Suprapubic skin (tissue), 4 donors: ENCODE measurements around the gene SLC8A1. TPM values are rescaled to one million over a fixed set of nuclear protein-coding genes. Genes with fewer than 3 reads are reported as not detected.

ENCODE experiments used
- DNase-seq, 2 donors: peaks; one replicate each; pipeline ENCODE4 v3.0.0-alpha.2; 2019; ENCODE audit warnings: low spot score in 2 of 2
- H3K27ac ChIP-seq: fragments of 200-600 bp; sonication (generic); one replicate; pipeline ENCODE4 v1.5.1; 2019
- H3K27me3 ChIP-seq: fragments of 200-600 bp; sonication (generic); one replicate; pipeline ENCODE4 v1.5.1; 2019
- H3K36me3 ChIP-seq: fragments of 200-600 bp; sonication (generic); one replicate; pipeline ENCODE4 v1.5.1; 2019
- H3K4me1 ChIP-seq: fragments of 200-600 bp; sonication (generic); one replicate; pipeline ENCODE4 v1.5.1; 2019
- H3K4me3 ChIP-seq: fragments of 200-600 bp; sonication (generic); one replicate; pipeline ENCODE4 v1.5.1; 2019; ENCODE audit warnings: mild to moderate bottlenecking
- H3K9me3 ChIP-seq: fragments of 200-600 bp; sonication (generic); one replicate; pipeline ENCODE4 v1.5.1; 2019
- CTCF ChIP-seq, 2 donors: fragments of 200-600 bp in 1 of 2; fragments of 450-650 bp in 1 of 2; sonication (generic) in 1 of 2; IDR thresholded peaks; one replicate each; pipeline ENCODE4 v1.5.1; 2016 to 2019; ENCODE audit warnings: antibody characterized with exemption in 2 of 2, mild to moderate bottlenecking in 1 of 2, moderate library complexity in 1 of 2
- EP300 ChIP-seq: sonication (generic); formaldehyde crosslinking; IDR thresholded peaks from one replicate; pipeline ENCODE4 v1.6.1; 2017; ENCODE audit warnings: antibody characterized with exemption
- POLR2A ChIP-seq, 2 donors: fragments of 450-650 bp; IDR thresholded peaks; one replicate each; pipeline ENCODE4 v1.6.1; 2017; ENCODE audit warnings: antibody characterized with exemption in 2 of 2, mild to moderate bottlenecking in 2 of 2, moderate library complexity in 2 of 2
- POLR2AphosphoS5 ChIP-seq, 3 donors: sonication (generic); formaldehyde crosslinking; IDR thresholded peaks; one replicate each; pipeline ENCODE4 v1.6.1; 2017; ENCODE audit warnings: antibody characterized with exemption in 3 of 3
- WGBS: methylation state at CpG from one replicate; pipeline ENCODE4 v1.1.5; 2018; 5-methylcytosine and 5-hydroxymethylcytosine counted together
- total RNA-seq, 4 donors: library from RNA; depleted of rRNA; stranded (reverse); fragments of >200 nt; gene quantifications; one replicate each; pipeline ENCODE4 v1.1.0, GENCODE V29; 2016

Gene SLC8A1
- total RNA-seq, 4 donors from 2014 or later: 2.4 to 14.4 (median 9.9) TPM

DNA sequence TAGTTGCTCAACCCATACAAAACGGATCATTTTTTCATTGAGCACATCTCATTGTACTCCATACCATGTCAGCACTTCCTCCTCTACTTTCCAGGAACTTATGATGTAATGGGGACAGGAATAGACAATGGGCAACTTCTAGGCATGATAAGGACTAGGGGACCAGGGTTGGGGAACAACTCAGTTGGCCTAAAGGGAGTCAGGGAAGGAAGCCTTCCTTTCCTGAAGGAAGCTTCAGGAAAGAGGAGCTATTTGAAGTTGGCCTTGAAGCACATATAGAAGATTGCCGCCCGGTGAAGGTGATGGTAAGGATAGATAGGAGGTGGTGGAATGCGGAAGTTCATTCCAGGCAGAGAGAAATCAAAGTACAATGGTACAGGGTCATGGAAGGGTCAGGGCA, 283.9 kb downstream of the SLC8A1 start:
- WGBS: 76% methylated on average over 4 of the region's 4 CpGs
- Histone ChIP-seq H3K4me3 (no peak overlapping the region), H3K27ac (no peak overlapping the region), H3K36me3 (no peaks in the 10 kb centered on the region), H3K9me3 (no peaks in the 10 kb centered on the region), H3K27me3 (no peaks in the 10 kb centered on the region), H3K4me1 (peaks cover 4% of the 10 kb centered on the region)
- no peak for DNase-seq
- no peak for TF ChIP-seq CTCF (IDR thresholded peaks at IDR 0.05)
- no peak for TF ChIP-seq EP300
- TF ChIP-seq POLR2AphosphoS5 (IDR thresholded peaks at IDR 0.05): no peak
- TF ChIP-seq POLR2A (IDR thresholded peaks at IDR 0.05): no peak

- no peaks in the 10 kb centered on the region for H3K9me3 ChIP-seq
- H3K27ac ChIP-seq: no peak overlapping the region
- no peak for DNase-seq
- H3K4me1 ChIP-seq: peaks cover 4% of the 10 kb centered on the region
- TF ChIP-seq POLR2A (IDR thresholded peaks at IDR 0.05): no peak
- TF ChIP-seq CTCF (IDR thresholded peaks at IDR 0.05): no peak
- no peak for TF ChIP-seq POLR2AphosphoS5 (IDR thresholded peaks at IDR 0.05)
- TF ChIP-seq EP300: no peak
- 60% methylated on average over 2 of the region's 2 CpGs for WGBS
- H3K36me3 ChIP-seq: no peaks in the 10 kb centered on the region
- no peaks in the 10 kb centered on the region for H3K27me3 ChIP-seq
- H3K4me3 ChIP-seq: no peak overlapping the region
Observed at GRCh38 chr2:40166006-40166405, 285.9 kb downstream of the SLC8A1 start.

DNA sequence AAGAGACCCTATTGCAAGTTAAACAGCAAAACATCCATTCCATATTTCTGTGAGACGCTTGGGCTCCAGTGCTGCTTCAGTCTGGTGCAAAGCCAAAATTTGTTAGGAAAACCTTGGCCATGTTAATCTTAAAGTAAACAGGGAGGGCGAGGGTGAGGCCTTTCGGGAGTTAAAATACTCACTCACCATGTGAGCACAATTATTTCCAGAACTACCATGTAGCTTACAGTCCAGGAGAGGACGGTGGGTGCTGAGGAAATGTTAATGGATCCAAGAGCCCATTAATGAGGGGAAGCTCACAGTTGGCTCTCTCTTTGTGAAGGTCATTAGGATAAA, 286.4 kb downstream of the SLC8A1 start:
- H3K4me3 ChIP-seq: no peak overlapping the region
- H3K9me3 ChIP-seq: no peaks in the 10 kb centered on the region
- no peak for TF ChIP-seq EP300
- TF ChIP-seq CTCF (IDR thresholded peaks at IDR 0.05): no peak
- no peak for TF ChIP-seq POLR2AphosphoS5 (IDR thresholded peaks at IDR 0.05)
- no peak for TF ChIP-seq POLR2A (IDR thresholded peaks at IDR 0.05)
- no peaks in the 10 kb centered on the region for H3K27me3 ChIP-seq
- H3K27ac ChIP-seq: no peak overlapping the region
- WGBS: 66% methylated on average over 4 of the region's 4 CpGs
- DNase-seq: no peak
- peaks cover 4% of the 10 kb centered on the region for H3K4me1 ChIP-seq
- H3K36me3 ChIP-seq: no peaks in the 10 kb centered on the region

GRCh38 chr2:40164736-40165508, 287.0 kb downstream of the SLC8A1 start:
- DNase-seq: no peak

More at GRCh38 chr2:40164736-40165508, 287.0 kb downstream of the SLC8A1 start:
- Histone ChIP-seq H3K27me3 (no peaks in the 10 kb centered on the region), H3K9me3 (no peaks in the 10 kb centered on the region), H3K27ac (no peak overlapping the region), H3K36me3 (no peaks in the 10 kb centered on the region), H3K4me1 (peaks cover 4% of the 10 kb centered on the region), H3K4me3 (no peak overlapping the region)
- 67% methylated on average over 9 of the region's 9 CpGs for WGBS
- TF ChIP-seq CTCF (IDR thresholded peaks at IDR 0.05) (no peak), POLR2A (IDR thresholded peaks at IDR 0.05) (no peak), POLR2AphosphoS5 (IDR thresholded peaks at IDR 0.05) (no peak), EP300 (no peak)
